ENCODE data around the gene PSEN2.

PSEN2 gene

DNA sequence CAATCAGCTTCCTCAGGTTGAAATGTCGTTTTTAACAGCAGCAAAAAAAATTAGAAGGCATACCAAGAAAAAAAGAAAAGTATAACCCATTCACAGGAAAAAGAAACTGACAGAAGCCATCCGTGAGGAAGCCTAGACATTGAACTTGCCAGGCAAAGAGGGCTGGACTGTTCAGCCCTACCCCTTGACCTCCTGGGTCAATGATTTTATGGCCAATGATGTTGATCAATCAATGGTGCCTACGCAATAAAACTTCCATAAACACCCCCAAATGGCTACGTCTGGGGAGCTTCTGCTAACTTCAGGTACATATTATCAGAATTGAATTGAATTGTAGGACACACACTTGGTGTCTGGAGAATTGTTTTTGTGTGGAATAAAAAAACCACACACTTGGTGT lies 4.8 kb upstream of the PSEN2 start:
- no peak for DNase-seq

DNA sequence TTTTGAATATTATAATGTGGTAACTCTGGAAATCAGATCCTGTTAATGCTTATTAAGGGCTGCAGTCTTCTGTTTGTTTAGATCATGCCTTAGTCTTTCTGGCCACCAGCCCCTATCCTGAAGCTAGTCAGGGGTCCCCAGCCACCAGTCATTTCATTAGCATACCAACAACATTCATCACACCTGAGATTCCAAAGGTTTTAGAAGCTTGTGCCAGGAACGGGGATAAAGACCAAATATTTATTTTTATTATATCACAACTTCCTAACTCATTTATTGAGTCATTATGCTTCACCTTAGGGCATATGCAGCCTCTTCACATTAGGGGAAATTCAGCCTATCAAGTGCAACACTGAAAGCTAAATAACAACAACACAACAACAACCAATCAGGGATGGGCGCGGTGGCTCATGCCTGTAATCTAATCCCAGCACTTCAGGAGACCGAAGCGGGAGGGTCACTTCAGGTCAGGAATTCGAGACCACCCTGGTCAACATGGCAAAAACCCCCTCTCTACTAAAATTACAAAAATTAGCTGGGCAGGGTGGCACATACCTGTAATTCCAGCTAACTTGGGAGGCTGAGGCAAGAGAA lies 2.9 kb upstream of the PSEN2 start:
- no peak for DNase-seq

DNA sequence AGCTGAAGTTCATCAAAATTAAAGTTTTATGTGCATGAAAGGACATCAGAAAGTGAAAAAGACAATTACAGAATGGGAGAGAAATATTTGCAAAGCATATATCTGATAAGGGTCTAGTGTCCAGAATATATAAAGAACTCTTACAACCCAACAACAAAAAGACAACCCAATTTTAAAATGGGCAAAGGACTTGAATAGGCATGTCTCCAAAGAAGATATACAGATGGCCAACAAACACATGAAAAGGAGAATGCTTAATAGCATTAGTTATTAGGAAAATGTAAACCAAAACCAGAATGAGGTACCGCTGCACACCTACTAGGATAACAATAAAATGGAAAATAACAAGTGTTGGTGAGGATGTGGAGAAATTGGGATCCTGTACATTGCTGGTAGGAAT lies 1.7 kb upstream of the PSEN2 start:
- DNase-seq, result no peak

DNA sequence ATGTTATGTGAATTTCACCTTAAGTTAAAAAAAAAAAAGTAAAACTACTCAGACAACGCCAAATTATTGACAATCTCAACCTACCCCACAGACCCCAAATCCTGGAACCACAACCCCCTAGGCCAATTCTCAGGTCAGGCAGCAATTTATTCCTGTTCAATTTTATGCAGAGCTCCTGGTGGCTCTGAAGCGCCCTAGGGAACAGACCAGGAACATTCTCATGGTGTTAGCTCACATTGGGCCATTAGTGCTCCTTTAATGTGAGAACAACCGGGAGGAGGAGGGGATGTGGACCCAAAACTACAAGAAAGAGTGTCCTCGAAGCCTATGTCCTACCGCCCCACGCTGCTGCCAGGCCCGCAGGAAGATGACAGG lies 403 bp upstream of the PSEN2 start:
- no peak for DNase-seq

DNA sequence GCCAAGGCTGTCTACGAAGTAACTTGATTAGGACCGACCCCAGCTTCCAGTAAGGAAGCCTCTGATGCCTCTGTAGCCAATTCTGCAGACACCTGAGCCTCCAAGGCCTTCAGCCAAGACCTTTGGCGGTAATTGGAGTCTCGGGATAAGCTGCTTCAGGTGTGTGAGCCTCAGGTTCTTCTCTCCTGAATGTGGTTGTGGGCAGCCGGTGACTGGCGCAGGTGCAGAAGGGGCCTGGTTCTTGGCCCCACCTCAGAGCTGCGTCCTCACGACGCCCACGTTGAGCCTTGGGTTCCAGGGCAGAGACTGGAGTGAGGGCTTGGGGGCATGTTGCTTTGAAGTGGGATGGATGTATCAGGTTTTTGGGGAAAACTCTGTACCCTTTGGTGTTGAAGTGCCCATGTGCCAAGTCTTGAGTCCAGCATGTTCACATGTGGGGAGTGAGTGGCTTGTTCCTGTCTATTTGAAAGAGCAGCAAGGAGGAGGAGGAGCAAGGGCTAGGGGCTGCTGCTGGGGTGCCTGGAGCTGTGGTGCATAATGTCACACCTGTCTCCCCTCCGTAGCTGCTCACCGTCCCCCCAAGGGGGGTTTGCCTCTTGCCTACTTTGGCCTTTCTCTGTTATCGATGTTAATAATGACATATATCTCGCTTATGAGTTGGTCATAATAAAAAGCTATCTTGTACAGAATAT lies 1.4 kb downstream of the PSEN2 start:
- DNase-seq, result no peak

DNA sequence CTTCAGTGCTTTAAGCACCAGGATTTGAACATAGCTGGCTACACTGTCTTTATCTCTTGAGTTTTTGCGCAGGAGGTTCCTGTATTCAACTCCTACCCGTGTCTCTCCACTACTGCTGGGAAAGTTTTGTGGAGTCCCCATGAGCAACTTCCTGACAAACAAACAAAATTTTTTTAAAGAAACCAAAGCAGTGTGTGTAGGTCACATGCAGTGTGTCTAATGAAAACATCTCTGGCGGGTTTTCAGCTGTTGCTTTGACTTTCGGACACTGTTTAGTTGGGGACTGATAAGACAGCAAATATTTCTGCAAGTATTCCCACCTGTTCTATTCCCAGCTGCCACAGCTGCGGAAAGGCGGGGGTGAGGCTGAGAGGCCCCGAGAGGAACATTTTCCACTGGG lies 2.0 kb downstream of the PSEN2 start:
- no peak for DNase-seq

DNA sequence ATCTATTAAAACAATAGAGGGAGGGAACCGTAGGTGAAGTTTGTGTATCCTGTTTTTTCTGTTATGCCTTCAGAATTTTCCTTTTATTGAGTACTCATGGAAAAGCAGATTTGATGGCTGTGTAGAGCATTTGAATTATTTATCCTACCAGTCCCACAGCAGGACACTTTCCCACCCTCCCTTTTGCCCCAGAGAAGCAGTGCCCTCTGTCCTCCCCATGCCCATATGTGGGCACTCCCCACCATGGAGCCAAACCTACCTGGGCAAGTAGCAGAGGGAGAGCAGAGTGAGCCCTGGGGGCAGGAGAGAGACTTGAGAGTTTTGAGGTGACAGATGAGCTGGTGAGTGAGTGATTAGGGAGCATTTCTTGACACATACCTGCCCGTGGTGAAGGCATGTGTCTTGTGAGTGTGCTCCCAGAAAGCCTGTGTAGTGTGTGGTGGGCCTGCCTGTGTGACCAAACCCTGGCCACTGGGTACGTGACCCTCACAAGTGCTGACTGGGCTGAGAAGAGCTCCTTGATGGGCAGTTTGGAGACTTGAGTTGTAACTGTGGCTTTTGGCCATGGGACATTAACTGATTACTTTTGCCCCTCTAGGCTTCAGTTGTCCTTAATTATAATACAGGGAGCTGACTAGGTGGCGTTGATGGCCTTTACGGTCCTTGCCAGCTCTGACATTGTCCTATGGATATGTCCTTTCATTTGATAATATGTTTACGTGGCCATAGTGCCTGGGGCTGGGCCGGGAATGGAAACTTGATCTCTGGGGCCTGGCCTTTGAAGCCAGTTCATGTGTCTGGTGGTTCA lies 3.6 kb downstream of the PSEN2 start:
- DNase-seq, result no peak

DNA sequence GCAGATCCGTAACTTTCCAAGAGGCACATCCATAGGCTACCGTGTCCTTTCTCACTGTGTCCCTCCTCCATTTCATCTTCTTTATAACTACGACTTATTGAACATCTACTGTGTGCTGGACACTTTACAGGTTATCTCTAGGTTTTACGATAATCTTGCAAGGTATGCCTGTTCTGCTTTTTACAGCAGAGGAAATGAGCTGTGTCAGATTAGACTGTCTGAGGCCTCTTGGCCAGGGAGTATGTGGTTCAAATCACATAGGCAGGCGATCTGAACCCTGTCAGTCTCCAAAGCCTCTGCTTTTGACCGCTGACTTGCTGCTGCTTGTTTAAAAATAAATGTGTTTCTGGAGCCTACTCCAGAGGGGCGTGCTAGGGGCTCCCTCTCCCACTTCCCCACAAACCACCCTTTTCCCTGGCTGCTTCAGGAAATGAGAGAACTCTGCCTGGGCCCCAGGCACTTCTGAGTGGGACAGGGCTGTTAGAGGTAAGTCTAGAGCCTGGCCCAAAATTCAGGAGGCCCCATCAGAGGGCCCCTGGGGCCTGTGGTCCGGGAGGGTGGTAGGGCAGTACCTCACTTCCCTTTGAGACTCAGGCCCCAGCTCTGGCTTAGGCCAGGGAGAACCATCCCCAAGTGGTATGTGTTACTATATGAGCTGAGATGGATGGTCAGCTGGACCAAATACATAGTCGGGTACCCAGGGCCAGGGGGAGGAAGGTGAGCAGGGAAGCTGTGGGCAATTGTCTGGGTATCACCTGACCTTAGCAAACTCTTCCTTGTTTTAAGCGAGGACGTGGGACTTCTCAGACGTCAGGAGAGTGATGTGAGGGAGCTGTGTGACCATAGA lies 4.4 kb downstream of the PSEN2 start:
- DNase-seq, result no peak

DNA sequence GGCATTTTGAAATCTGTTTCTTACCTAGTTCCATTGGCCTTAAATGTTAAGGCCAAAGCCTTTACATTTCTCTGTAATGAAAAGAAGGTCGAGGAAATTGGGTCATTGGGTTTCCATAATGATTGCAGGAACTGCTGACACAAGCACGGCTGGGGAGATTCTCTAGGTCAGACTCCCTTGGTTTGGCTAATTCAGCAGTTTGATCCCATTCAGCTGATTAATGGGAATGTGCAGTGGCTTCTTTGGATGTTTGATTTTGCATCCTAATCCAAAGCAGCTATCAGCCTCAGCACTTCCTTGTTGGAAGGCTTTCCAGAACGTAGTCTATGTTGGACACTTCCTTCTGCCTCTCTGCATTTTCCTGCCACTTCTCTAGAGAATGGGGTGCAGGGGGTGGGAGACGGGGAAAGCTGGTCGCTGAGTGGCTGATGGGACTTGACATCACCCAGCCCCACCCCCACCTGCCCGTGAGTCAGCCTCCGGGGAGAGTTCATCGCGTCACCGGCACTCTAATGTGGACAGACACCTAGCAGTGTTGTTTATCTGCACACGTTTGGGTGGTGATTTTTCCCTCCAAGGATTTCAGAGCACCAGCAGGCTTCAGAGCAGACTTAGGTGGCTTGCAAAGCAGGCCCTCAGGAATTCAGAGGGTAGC lies 5.4 kb downstream of the PSEN2 start:
- no peak for DNase-seq

DNA sequence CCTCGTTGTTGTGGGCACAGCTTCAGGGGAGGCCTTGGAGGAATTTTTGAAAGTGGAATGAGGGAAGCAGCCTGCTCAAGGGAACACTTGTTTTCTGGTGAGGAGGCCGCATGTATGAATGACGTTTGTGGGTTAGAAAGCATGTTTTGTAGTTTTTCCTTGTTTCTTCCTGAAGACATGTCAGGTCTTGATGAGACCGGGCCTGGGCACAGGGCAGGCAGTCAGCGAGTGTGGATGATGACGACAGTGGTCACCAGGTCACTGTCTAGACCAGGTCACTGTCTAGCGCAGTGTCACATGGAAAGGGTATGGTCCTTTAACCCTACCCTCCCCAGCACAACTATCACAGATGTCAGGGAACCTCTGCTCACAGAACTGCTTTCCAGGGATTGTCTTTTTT lies 7.3 kb downstream of the PSEN2 start:
- DNase-seq, result no peak

DNA sequence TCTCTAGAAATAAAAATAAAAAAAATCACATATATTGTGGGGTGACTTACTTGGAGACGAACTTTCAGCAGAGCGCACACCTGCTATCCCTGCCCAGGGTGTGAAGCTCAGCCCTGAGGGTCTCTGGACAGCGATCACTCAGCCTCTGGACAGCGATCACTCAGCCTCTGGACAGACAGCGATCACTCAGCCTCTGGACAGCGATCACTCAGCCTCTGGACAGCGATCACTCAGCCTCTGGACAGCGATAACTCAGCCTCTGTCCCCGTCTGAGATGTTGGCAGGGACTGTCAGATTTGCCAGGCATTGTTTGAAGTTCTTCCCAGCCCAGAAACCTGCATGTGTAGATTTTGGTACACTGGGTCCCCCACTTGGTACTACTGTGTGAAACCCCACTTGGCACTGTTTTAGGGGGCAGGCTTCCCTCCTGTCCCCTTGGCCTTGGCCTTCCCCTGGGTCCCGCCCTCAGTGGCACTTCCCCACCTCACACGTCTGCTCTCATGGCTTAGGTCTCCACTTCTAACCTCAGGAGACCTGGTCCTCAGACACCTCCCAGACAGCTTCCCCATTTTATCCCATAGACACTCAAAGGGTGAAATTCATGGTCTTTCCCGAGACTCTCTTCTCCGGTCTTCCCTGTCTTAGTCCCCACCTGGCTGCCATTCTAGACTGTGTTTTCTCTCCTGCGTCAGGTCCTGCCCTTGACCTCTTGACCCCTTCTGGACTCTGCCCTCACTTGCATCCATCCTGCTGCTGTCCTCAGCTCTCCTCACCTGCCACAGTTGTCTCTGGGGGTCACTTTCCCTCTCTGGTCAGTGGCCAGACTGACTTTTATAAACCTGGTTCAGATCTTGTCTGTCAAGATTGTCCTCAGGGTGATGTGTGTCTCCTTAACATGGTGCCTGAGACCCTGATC lies 10.2 kb downstream of the PSEN2 start:
- no peak for DNase-seq

DNA sequence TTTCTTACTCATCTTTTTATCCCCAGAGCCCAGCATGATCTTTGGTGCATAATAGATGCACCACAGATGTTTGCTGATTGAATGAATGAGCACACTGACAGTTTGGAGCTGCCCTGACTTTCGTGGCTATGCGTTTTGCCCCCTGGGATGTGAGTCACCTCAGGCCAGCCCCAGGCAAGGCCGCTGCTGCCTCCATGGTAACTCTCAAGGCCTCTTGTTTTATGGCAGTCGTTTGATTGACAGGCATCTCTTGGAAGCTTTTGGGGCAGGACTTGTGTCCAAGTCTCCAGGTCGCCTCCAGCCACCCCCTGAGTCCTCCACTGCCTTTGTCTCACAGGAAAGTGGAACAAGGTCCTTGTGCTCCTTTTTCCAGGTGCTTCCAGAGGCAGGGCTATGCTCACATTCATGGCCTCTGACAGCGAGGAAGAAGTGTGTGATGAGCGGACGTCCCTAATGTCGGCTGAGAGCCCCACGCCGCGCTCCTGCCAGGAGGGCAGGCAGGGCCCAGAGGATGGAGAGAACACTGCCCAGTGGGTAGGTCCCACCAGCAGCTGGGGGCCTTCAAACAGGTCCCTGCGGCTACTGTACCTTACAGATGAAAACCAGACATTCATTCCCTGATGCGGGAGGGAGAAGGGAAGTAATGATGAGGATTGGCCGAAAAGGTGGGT lies 11.2 kb downstream of the PSEN2 start:
- DNase-seq, result no peak

DNA sequence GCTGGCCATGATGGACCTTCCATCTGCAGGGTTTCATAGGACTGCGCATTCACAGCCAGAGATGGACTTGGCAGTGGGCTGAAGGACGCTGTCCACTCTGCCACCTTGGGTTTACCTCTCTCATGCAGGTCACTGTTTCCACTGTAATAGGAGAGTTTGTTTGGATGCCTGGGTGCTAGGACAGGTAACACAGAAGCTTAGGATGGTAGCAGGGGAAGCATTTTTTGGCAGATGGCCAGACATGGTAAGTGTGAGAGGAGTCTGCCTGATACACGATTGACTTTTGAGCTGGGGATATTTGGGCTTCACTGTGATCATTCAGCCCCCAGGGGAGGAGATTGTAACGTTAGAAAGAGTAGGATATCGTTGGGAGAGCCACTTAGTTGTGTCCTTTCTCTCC lies 11.8 kb downstream of the PSEN2 start:
- no peak for DNase-seq

DNA sequence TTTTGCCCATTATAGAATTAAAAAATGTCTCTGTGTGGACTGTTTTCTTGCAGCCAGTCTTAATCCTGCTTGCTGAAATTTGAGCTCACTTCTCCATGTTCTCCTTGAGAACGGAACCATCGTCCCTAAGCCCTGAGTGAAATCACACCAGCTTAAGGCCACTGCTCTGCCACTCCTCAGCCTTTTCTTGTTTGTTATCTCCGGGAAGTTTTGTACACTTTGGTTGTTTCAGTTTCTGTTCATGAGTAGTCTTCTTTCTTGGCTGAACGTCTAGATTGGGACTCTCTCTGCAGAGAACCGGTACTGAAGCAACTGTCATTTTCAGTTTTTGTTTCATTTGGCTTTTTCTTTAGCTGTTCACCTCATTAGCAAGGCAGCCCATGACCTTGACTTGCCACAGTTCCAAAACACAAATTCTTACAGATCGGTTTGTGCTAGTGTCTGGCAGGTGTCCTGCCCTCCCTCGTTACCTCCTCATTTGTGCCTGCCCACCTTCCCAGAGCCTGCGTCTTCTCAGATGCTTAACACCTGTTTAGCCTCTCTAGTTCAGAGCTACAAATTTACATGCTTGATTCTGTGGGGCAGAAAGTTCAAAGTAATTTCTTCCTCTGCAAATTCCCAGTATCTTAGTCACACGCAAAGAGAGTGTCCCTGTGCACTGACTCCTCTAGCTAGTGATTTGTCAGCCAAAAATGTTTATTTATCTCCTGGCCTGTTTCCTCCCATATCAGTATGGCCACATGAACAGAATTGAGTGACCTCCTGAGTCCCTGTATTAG lies 12.4 kb downstream of the PSEN2 start:
- DNase-seq, result no peak

DNA sequence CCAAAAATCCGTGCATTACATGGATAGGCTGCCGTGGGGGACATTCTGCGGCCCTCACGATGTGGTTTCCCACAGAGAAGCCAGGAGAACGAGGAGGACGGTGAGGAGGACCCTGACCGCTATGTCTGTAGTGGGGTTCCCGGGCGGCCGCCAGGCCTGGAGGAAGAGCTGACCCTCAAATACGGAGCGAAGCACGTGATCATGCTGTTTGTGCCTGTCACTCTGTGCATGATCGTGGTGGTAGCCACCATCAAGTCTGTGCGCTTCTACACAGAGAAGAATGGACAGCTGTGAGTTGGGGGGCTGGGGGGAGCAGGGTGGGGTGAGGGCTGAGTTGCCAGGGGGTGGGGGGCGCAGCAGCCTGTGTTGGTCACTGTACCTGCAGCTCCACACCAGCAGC lies 13.2 kb downstream of the PSEN2 start:
- DNase-seq, result no peak

DNA sequence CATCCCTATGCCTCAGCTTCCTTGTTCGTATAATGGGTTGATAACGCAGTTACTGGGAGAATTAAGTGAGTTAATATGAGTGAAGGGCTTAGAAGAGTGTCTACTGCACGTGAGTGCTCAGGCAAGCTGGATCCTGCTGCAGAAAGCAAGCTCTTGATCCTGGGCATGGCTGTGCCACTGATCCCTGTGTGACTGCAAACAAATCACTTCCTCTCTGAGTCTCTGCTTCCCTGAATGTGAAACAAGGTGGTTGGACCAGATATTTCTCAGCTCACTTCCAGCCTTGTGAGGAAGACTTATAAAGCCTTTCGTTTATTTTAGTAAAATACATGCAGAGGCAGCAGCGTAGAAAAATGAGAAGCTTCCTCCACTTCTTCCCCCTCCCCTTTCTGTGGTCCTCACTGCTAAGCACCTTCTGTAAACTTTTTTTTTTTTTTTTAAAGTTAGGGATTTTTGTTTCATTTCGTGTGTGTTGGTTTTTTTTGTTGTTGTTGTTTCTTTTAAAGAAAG lies 13.8 kb downstream of the PSEN2 start:
- no peak for DNase-seq

DNA sequence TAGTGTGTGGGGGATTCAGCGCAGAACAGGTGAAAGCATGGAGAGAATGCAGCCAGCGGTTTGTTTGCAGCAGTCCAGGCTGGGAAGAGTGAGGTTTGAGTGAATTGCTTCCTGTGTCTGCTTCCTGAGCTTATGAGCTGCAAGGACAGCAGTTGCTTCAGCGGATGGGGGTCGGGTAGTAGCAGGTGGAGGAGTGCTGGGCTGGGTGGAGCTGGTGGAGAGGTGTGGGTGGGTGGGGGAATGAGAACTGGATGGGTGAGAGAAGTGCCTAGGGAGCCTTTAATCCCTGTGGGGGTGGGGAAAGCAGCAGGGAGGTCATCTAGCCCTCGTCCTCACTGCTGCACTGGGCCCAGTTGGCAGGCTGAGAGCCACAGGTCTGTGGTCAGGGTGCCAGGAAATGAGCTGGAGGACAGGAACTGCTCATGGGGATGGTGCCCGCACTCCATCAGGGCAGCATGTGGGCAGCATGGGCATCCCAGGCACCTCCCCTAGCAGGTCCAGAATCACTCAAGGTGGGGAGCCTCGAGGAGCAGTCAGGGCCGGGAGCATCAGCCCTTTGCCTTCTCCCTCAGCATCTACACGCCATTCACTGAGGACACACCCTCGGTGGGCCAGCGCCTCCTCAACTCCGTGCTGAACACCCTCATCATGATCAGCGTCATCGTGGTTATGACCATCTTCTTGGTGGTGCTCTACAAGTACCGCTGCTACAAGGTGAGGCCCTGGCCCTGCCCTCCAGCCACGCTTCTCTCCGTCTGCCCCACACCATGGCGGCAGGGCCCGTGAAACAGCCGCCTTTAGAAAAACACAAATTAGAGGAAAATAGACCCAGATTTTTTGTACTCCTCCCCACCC lies 14.8 kb downstream of the PSEN2 start:
- no peak for DNase-seq

DNA sequence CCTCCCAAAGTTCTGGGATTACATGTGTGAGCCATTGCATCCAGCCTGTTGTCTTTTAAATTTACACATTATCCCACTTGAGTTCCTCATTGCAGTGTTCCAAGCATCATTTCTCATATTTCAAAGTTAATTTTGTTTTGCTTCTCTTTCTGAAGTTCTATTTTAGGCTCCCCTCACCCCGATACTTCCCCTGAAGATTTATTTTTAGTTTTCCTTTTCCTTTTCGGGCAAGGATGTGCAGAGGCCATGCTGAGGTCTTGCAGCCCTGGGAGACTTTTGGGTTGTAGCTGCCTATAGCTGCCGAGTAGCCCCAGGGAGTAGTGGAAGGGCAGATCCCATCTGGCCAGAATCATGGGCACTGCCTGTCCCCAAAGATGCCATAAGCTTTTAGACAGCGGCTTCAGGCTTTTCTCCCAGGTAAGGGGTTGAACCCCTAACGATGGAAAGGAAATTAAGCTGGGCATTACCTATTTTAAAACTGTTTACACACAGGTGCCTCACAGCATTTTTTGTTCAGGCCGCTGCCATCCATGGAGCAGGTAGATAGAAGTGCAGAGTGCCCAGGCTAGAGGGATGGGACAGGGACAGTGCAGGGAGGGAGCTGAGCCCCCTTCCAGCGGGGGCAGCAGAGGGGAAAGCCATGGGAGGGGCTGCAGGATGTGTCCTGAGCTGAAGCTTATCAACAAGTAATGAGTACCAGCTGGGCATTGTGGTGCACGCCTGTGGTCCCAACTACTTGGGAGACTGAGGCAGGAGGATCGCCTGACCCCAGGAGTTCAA lies 15.9 kb downstream of the PSEN2 start:
- DNase-seq, result no peak

Measured in NCI-H2171 (cell line).